HepG2 (cell line): ENCODE data around the gene ADAMTS18. TPM values are rescaled to one million over a fixed set of nuclear protein-coding genes. Genes with fewer than 3 reads are reported as not detected.

ENCODE experiments used
- ATAC-seq: fragments of 200-7000 bp; cut with Tn5 transposase; 3 replicates; pipeline ENCODE4 v1.9.1; 2020; ENCODE audit warnings: mild to moderate bottlenecking, moderate library complexity
- BruUV-seq: library from RNA; stranded (reverse); fragments of 400-500 nt; replicated peaks from 2 replicates; lab custom pipeline; 2021; lab: Mats Ljungman, UMichigan
- CTCF ChIA-PET: fragments of 300-600 bp; formaldehyde crosslinking; extraction: SDS; loops from one replicate; lab custom pipeline; 2021; ENCODE audit warnings: low total read pairs, inconsistent platforms, low intra/inter-chr PET ratio; lab: Yijun Ruan, JAX
- POLR2A ChIA-PET: fragments of 350-600 bp; sonication (Branson Sonifier 250); formaldehyde crosslinking; loops from one replicate; lab custom pipeline; 2020; ENCODE audit warnings: antibody characterized with exemption, inconsistent platforms; lab: Yijun Ruan, JAX
- DNase-seq: peaks from one replicate; pipeline ENCODE4 v3.0.0-alpha.2; 2015; ENCODE audit warnings: low spot score
- FAIRE-seq: peaks from 3 replicates; lab custom pipeline; 2011; peaks lifted over from hg19 to GRCh38; lab: Jason Lieb, UNC
- H2AFZ ChIP-seq: one replicate; pipeline ENCODE4 v1.6.1; 2011; ENCODE audit warnings: low read length, inconsistent platforms
- H3K27ac ChIP-seq: fragments of 300-600 bp; 3 replicates; pipeline ENCODE4 v1.8.0; 2011; ENCODE audit warnings: mixed run types, mild to moderate bottlenecking, mixed read lengths, low read length, inconsistent platforms; ENCODE audit not compliant: insufficient read depth; ENCODE audit errors: extremely low read length
- H3K27me3 ChIP-seq, 2 experiments: fragments of 200-600 bp in 1 of 2; 2 replicates in 1 of 2; 3 replicates in 1 of 2; pipeline versions ENCODE4 v1.6.0 to v1.8.0; 2011; ENCODE audit warnings: low read length in 2 of 2, mild to moderate bottlenecking in 2 of 2, moderate library complexity in 2 of 2, inconsistent platforms in 1 of 2; ENCODE audit not compliant: insufficient read depth in 2 of 2, control insufficient read depth in 1 of 2
- H3K36me3 ChIP-seq, 2 experiments: fragments of 200-600 bp in 1 of 2; replicated peaks in 1 of 2; 2 replicates in 1 of 2; 3 replicates in 1 of 2; pipeline versions ENCODE4 v1.5.1 to v1.8.0; 2011; ENCODE audit warnings: low read length in 2 of 2, inconsistent platforms in 1 of 2; ENCODE audit not compliant: insufficient read depth in 2 of 2, control insufficient read depth in 1 of 2
- H3K4me1 ChIP-seq: 2 replicates; pipeline ENCODE4 v1.5.1; 2012; ENCODE audit warnings: low read length, inconsistent platforms; ENCODE audit not compliant: insufficient read depth
- H3K4me2 ChIP-seq: 2 replicates; pipeline ENCODE4 v1.6.0; 2011; ENCODE audit warnings: low read depth, low read length, inconsistent platforms
- H3K4me3 ChIP-seq, 3 experiments: fragments of 200-600 bp in 1 of 3; sonication (generic), shearing (Covaris generic) in 1 of 3; replicated peaks in 1 of 3; 2 replicates each; pipeline ENCODE4 v1.5.1; 2011 to 2016; ENCODE audit warnings: low read length in 3 of 3, inconsistent platforms in 2 of 3, low read depth in 2 of 3, mild to moderate bottlenecking in 2 of 3, control low read depth in 1 of 3, mixed read lengths in 1 of 3; ENCODE audit not compliant: insufficient read depth in 1 of 3
- H3K79me2 ChIP-seq: one replicate; pipeline ENCODE4 v1.6.1; 2011; ENCODE audit warnings: low read length, inconsistent platforms; ENCODE audit not compliant: insufficient read depth
- H3K9ac ChIP-seq: 2 replicates; pipeline ENCODE4 v1.6.0; 2011; ENCODE audit warnings: mild to moderate bottlenecking, low read depth, low read length, inconsistent platforms; ENCODE audit not compliant: insufficient read depth
- H3K9me3 ChIP-seq: 2 replicates; pipeline ENCODE4 v1.5.1; 2012; ENCODE audit warnings: mild to moderate bottlenecking, low read length
- H4K20me1 ChIP-seq: 2 replicates; pipeline ENCODE4 v1.6.0; 2011; ENCODE audit warnings: inconsistent platforms, mild to moderate bottlenecking, low read length, moderate library complexity; ENCODE audit not compliant: insufficient read depth
- ARNT ChIP-seq: fragments of 450-650 bp; IDR thresholded peaks from 2 replicates; pipeline ENCODE4 v1.6.1; 2017
- CBX1 ChIP-seq: IDR thresholded peaks from one replicate; pipeline ENCODE4 v1.6.1; 2016; ENCODE audit warnings: antibody characterized with exemption, low read depth
- CREB3 ChIP-seq: sonication (generic); formaldehyde crosslinking; IDR thresholded peaks from 2 replicates; pipeline ENCODE4 v1.5.0; 2020; ENCODE audit warnings: missing genetic modification reagents
- E2F1 ChIP-seq: sonication (generic); formaldehyde crosslinking; IDR thresholded peaks from 2 replicates; pipeline ENCODE4 v1.5.0; 2020; ENCODE audit warnings: missing genetic modification reagents
- HDAC6 ChIP-seq: fragments of 200-600 bp; sonication (generic); IDR thresholded peaks from 2 replicates; pipeline ENCODE4 v1.7.0; 2017; ENCODE audit warnings: mild to moderate bottlenecking, antibody characterized with exemption, low read length, low read depth
- HMG20A ChIP-seq: IDR thresholded peaks from 2 replicates; pipeline ENCODE4 v1.6.1; 2016; ENCODE audit warnings: borderline replicate concordance
- HOXD1 ChIP-seq: sonication (generic); formaldehyde crosslinking; IDR thresholded peaks from 2 replicates; pipeline ENCODE4 v1.5.0; 2020; ENCODE audit warnings: missing genetic modification reagents
- KAT7 ChIP-seq: IDR thresholded peaks from 2 replicates; pipeline ENCODE4 v1.6.1; 2018; ENCODE audit warnings: borderline replicate concordance, missing compliant biosample characterization
- KDM6A ChIP-seq: IDR thresholded peaks from 2 replicates; pipeline ENCODE4 v1.6.1; 2016; ENCODE audit warnings: low read depth
- MAZ ChIP-seq, 2 experiments: sonication (generic) in 1 of 2; formaldehyde crosslinking in 1 of 2; IDR thresholded peaks; 2 replicates each; pipeline versions ENCODE4 v1.5.0 to v1.6.1; 2012 to 2020; ENCODE audit warnings: low read depth in 2 of 2, mild to moderate bottlenecking in 2 of 2, borderline replicate concordance in 1 of 2, improper control_type of control experiment in 1 of 2, low read length in 1 of 2, missing genetic modification reagents in 1 of 2, moderate library complexity in 1 of 2
- MTF1 ChIP-seq: sonication (generic); formaldehyde crosslinking; IDR thresholded peaks from 2 replicates; pipeline ENCODE4 v1.5.0; 2020; ENCODE audit warnings: missing genetic modification reagents
- RBM22 ChIP-seq: fragments of 200-400 bp; formaldehyde crosslinking; optimal IDR thresholded peaks from 2 replicates; pipeline ENCODE3; 2017; ENCODE audit warnings: mild to moderate bottlenecking, low read length, moderate library complexity
- RBM39 ChIP-seq: fragments of 200-400 bp; formaldehyde crosslinking; IDR thresholded peaks from one replicate; pipeline ENCODE4 v1.6.1; 2018; ENCODE audit warnings: antibody characterized with exemption, mild to moderate bottlenecking, low read depth, low read length; ENCODE audit not compliant: poor library complexity, severe bottlenecking
- RFX5 ChIP-seq: IDR thresholded peaks from 2 replicates; pipeline ENCODE4 v1.6.1; 2011; ENCODE audit warnings: low read depth, low read length, improper control_type of control experiment
- SMARCE1 ChIP-seq: fragments of 450-650 bp; IDR thresholded peaks from 2 replicates; pipeline ENCODE4 v1.6.1; 2017; ENCODE audit warnings: borderline replicate concordance
- TFE3 ChIP-seq: IDR thresholded peaks from 2 replicates; pipeline ENCODE4 v1.6.1; 2016
- ZNF331 ChIP-seq: sonication (generic); formaldehyde crosslinking; IDR thresholded peaks from 2 replicates; pipeline ENCODE4 v1.4.0; 2020; ENCODE audit warnings: missing genetic modification reagents
- ZNF484 ChIP-seq: sonication (generic); formaldehyde crosslinking; IDR thresholded peaks from 2 replicates; pipeline ENCODE4 v1.5.1; 2020; ENCODE audit warnings: mild to moderate bottlenecking, low read depth, missing genetic modification reagents, borderline replicate concordance
- ZNF496 ChIP-seq: sonication (generic); formaldehyde crosslinking; IDR thresholded peaks from 2 replicates; pipeline ENCODE4 v1.8.1; 2023; ENCODE audit warnings: mild to moderate bottlenecking, moderate library complexity, missing genetic modification reagents; ENCODE audit not compliant: insufficient replicate concordance
- ZNF552 ChIP-seq: sonication (generic); formaldehyde crosslinking; IDR thresholded peaks from 2 replicates; pipeline ENCODE4 v1.9.0; 2022; ENCODE audit warnings: missing genetic modification reagents, mild to moderate bottlenecking, borderline replicate concordance
- WGBS: methylation state at CpG from one replicate; pipeline ENCODE4 v1.1.6; 2017; ENCODE audit warnings: low lambda C conversion rate; 5-methylcytosine and 5-hydroxymethylcytosine counted together
- in situ Hi-C: cut with HindIII; loops from 2 replicates; pipeline ENCODE4 v1.10.0; 2017; ENCODE audit warnings: low pct_unique_long_range_greater_than_20kb; ENCODE audit not compliant: extremely low pct_ligation_motif_present
- intact Hi-C: fragments of 100-400 bp; cut with micrococcal nuclease; formaldehyde crosslinking; loops from one replicate; pipeline ENCODE4 v1.10.0; 2022; ENCODE audit not compliant: unreplicated experiment
- polyA plus RNA-seq, 8 experiments: library from polyadenylated mRNA; depleted of rRNA in 3 of 8; stranded (reverse) in 7 of 8; unstranded in 1 of 8; fragments of >200 nt; fragmentation: Illumina TruSeq in 4 of 8; extraction: Trizol in 4 of 8; gene quantifications; 2 replicates each; pipeline versions ENCODE4 v1.2.1 to v1.2.3, GENCODE V29; 2011 to 2016; ENCODE audit warnings: low read depth in 4 of 8, missing spikeins in 1 of 8, mixed read lengths in 1 of 8; ENCODE audit not compliant: insufficient read depth in 1 of 8
- total RNA-seq, 5 experiments: library from RNA; depleted of rRNA; stranded (reverse); fragments of >200 nt; fragmentation: Illumina TruSeq; extraction: Trizol; gene quantifications; 2 replicates each; pipeline ENCODE4 v1.2.3, GENCODE V29; 2016; ENCODE audit warnings: low read depth in 1 of 5
- TF ChIP-seq, protein P1 (sequence below): sonication (generic); formaldehyde crosslinking; IDR thresholded peaks from 2 replicates; pipeline ENCODE4 v1.4.0; 2020; ENCODE audit warnings: missing genetic modification reagents

The ADAMTS18 gene
- total and polyA plus RNA-seq, 2 of the 13 experiments (the other 11 are each of a cell fraction or from before 2014, with no cell fraction given): 0.01 TPM; not detected in 1

GRCh38 chr16:77470851-77471250, 36.0 kb upstream of the ADAMTS18 start (continued):
- TF ChIP-seq RBM39 (no peak), KAT7 (CRISPR knock-in tag) (no peak), ARNT (no peak), RBM22 (no peak), ZNF552 (CRISPR knock-in tag) (no peak), ZNF331 (CRISPR knock-in tag) (no peak), TFE3 (no peak), MTF1 (no peak)

- no peaks in the 10 kb centered on the region for H3K36me3 ChIP-seq
- no peaks in the 10 kb centered on the region for H4K20me1 ChIP-seq
- H2AFZ ChIP-seq: no peak overlapping the region
- CTCF ChIA-PET: no interaction called here
- intact Hi-C loops: no loop called here
- H3K9ac ChIP-seq: no peak overlapping the region
- H3K27me3 ChIP-seq: 0 out of 5 replicates have a peak, but pooled peaks cover 0 to 3% of the 10 kb centered on the region in 2 experiments
- in situ Hi-C loops: no loop called here
- H3K4me3 ChIP-seq: no peak overlapping the region
- H3K4me1 ChIP-seq: no peaks in the 10 kb centered on the region
- no TSS peak for BruUV-seq
- 2% methylated on average over 3 of the region's 3 CpGs for WGBS
- POLR2A ChIA-PET: no interaction called here
- H3K27ac ChIP-seq: no peak overlapping the region
- no peak overlapping the region for H3K4me2 ChIP-seq
- ATAC-seq (no peak), DNase-seq (no peak), FAIRE-seq (no peak)
- H3K79me2 ChIP-seq: no peaks in the 10 kb centered on the region
- H3K9me3 ChIP-seq: no peaks in the 10 kb centered on the region
- TF ChIP-seq CBX1: no peak
- no peak for TF ChIP-seq KDM6A (CRISPR knock-in tag)
- TF ChIP-seq MAZ (IDR thresholded peaks at IDR 0.05; ENCODE audit: borderline replicate concordance, low read depth, low read length): no peak
- TF ChIP-seq MAZ (CRISPR knock-in tag; IDR thresholded peaks at IDR 0.05; ENCODE audit: low read depth): no peak
- no peak for TF ChIP-seq HMG20A (CRISPR knock-in tag)
- no peak for TF ChIP-seq E2F1 (CRISPR knock-in tag)
- no peak for TF ChIP-seq CREB3 (CRISPR knock-in tag)
- no peak for TF ChIP-seq HOXD1 (CRISPR knock-in tag)
- TF ChIP-seq HDAC6: no peak
- no peak for TF ChIP-seq SMARCE1
- TF ChIP-seq ZNF496 (CRISPR knock-in tag): no peak
- TF ChIP-seq RFX5: no peak
- TF ChIP-seq, protein P1, sequence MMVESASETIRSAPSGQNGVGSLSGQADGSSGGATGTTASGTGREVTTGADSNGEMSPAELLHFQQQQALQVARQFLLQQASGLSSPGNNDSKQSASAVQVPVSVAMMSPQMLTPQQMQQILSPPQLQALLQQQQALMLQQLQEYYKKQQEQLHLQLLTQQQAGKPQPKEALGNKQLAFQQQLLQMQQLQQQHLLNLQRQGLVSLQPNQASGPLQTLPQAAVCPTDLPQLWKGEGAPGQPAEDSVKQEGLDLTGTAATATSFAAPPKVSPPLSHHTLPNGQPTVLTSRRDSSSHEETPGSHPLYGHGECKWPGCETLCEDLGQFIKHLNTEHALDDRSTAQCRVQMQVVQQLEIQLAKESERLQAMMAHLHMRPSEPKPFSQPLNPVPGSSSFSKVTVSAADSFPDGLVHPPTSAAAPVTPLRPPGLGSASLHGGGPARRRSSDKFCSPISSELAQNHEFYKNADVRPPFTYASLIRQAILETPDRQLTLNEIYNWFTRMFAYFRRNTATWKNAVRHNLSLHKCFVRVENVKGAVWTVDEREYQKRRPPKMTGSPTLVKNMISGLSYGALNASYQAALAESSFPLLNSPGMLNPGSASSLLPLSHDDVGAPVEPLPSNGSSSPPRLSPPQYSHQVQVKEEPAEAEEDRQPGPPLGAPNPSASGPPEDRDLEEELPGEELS (CRISPR knock-in tag): no peak
- no peak for TF ChIP-seq ZNF484
These were observed 34.8 kb upstream of the ADAMTS18 start for GRCh38 chr16:77469634-77470033.
